Testis (tissue), 2 donors: ENCODE data around the gene AHCYL2.

Experiments
- POLR2A ChIP-seq: fragments of 450-650 bp; IDR thresholded peaks from one replicate; pipeline ENCODE4 v1.6.1; 2017; ENCODE audit warnings: antibody characterized with exemption, mild to moderate bottlenecking, moderate library complexity
- TF ChIP-seq, protein P1 (sequence below), 3 experiments: fragments of 450-650 bp in 2 of 3; fragments of 200-600 bp in 1 of 3; sonication (generic) in 1 of 3; IDR thresholded peaks; one replicate each; pipeline ENCODE4 v1.5.1; 2016 to 2019; ENCODE audit warnings: antibody characterized with exemption in 3 of 3, mild to moderate bottlenecking in 2 of 3, moderate library complexity in 1 of 3

DNA sequence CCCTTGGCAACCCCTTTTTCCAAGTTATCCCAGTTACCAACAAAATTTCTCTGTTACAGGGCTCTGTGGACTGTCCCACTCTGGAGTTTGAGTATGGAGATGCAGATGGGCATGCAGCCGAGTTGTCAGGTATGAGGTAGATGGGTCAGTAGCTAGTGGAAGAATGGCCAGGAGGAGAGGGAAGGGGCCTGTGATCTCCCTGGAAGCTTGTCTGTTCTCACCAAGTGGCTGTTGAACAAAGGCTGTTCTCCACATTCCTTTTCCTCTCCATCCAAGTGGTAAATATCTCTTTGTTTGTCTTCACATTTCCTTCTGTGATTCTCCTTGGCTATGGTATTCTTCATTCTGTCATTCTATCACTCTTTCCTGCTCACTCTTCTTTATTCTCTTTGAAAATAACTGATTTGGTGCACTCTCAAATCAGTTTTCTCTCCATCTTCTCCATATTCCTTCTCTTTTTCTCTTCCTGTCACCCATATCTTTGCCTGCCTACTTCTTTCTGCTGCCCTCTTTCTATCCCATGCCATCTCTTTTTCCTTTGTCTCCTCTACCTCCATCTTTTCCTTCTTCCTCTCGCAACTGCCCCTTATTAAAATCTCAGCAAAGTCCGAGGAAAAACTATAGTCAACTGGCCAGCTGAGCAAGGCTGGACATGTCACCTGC is 215.3 kb downstream of the AHCYL2 start:
- no peak for TF ChIP-seq POLR2A
- TF ChIP-seq, protein P1, sequence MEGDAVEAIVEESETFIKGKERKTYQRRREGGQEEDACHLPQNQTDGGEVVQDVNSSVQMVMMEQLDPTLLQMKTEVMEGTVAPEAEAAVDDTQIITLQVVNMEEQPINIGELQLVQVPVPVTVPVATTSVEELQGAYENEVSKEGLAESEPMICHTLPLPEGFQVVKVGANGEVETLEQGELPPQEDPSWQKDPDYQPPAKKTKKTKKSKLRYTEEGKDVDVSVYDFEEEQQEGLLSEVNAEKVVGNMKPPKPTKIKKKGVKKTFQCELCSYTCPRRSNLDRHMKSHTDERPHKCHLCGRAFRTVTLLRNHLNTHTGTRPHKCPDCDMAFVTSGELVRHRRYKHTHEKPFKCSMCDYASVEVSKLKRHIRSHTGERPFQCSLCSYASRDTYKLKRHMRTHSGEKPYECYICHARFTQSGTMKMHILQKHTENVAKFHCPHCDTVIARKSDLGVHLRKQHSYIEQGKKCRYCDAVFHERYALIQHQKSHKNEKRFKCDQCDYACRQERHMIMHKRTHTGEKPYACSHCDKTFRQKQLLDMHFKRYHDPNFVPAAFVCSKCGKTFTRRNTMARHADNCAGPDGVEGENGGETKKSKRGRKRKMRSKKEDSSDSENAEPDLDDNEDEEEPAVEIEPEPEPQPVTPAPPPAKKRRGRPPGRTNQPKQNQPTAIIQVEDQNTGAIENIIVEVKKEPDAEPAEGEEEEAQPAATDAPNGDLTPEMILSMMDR (IDR thresholded peaks at IDR 0.05) = no peak
